Measurements from ENCODE around the gene FCHSD2. TPM values are rescaled to one million over a fixed set of nuclear protein-coding genes. Genes with fewer than 3 reads are reported as not detected.

Gene FCHSD2
- total and polyA plus RNA-seq, 9 of the 15 experiments (the other 6 are each of a cell fraction or from before 2014, with no cell fraction given) = 1.8 to 14.7 (median 6.4) TPM

DNA sequence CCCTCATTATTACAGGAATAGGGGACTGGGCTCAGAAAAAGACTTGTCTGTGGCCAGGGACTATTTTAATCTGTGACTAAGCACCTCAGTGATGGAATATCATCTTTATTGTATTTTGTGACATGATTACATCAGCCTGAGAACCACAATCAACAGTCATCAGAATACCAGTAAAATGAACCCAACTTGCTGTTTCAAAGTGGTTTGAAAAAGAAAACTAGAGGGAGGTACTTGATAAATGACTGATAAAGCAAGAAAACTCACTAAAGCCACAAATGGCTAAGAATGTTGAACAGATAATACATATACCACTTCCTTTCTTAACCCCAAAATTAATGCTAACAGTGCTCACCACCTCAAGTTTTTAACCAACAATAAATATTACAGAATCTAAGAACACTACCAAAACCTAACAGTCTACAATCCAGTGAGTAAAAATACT, 172.2 kb downstream of the FCHSD2 start (continued):
- TF ChIP-seq, protein P1, sequence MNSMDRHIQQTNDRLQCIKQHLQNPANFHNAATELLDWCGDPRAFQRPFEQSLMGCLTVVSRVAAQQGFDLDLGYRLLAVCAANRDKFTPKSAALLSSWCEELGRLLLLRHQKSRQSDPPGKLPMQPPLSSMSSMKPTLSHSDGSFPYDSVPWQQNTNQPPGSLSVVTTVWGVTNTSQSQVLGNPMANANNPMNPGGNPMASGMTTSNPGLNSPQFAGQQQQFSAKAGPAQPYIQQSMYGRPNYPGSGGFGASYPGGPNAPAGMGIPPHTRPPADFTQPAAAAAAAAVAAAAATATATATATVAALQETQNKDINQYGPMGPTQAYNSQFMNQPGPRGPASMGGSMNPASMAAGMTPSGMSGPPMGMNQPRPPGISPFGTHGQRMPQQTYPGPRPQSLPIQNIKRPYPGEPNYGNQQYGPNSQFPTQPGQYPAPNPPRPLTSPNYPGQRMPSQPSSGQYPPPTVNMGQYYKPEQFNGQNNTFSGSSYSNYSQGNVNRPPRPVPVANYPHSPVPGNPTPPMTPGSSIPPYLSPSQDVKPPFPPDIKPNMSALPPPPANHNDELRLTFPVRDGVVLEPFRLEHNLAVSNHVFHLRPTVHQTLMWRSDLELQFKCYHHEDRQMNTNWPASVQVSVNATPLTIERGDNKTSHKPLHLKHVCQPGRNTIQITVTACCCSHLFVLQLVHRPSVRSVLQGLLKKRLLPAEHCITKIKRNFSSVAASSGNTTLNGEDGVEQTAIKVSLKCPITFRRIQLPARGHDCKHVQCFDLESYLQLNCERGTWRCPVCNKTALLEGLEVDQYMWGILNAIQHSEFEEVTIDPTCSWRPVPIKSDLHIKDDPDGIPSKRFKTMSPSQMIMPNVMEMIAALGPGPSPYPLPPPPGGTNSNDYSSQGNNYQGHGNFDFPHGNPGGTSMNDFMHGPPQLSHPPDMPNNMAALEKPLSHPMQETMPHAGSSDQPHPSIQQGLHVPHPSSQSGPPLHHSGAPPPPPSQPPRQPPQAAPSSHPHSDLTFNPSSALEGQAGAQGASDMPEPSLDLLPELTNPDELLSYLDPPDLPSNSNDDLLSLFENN (IDR thresholded peaks at IDR 0.05; ENCODE audit: low read depth in 2 of 2, low read length in 2 of 2) = no peak
- TF ChIP-seq GATAD2B (IDR thresholded peaks at IDR 0.05; ENCODE audit: borderline replicate concordance) (no peak), ELF2 (CRISPR knock-in tag; IDR thresholded peaks at IDR 0.05) (no peak), ZNF3 (CRISPR knock-in tag; IDR thresholded peaks at IDR 0.05) (no peak), SOX6 (IDR thresholded peaks at IDR 0.05) (peak; percentile 91), RAD51 (IDR thresholded peaks at IDR 0.05; ENCODE audit: borderline replicate concordance, low read depth) (no peak), POU5F1 (IDR thresholded peaks at IDR 0.05; ENCODE audit: borderline replicate concordance, low read depth, low read length, partially characterized antibody) (no peak), ZNF232 (CRISPR knock-in tag; IDR thresholded peaks at IDR 0.05) (no peak), FIP1L1 (IDR thresholded peaks at IDR 0.05; ENCODE audit: low read depth, low read length, poor library complexity, severe bottlenecking) (no peak)
- TF ChIP-seq, protein P2, sequence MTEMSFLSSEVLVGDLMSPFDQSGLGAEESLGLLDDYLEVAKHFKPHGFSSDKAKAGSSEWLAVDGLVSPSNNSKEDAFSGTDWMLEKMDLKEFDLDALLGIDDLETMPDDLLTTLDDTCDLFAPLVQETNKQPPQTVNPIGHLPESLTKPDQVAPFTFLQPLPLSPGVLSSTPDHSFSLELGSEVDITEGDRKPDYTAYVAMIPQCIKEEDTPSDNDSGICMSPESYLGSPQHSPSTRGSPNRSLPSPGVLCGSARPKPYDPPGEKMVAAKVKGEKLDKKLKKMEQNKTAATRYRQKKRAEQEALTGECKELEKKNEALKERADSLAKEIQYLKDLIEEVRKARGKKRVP (CRISPR knock-in tag; IDR thresholded peaks at IDR 0.05) = peak; percentile 75
- TF ChIP-seq, protein P3, sequence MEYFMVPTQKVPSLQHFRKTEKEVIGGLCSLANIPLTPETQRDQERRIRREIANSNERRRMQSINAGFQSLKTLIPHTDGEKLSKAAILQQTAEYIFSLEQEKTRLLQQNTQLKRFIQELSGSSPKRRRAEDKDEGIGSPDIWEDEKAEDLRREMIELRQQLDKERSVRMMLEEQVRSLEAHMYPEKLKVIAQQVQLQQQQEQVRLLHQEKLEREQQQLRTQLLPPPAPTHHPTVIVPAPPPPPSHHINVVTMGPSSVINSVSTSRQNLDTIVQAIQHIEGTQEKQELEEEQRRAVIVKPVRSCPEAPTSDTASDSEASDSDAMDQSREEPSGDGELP (CRISPR knock-in tag; IDR thresholded peaks at IDR 0.05; ENCODE audit: borderline replicate concordance) = no peak

All from K562 (cell line).